HG02678 (cell line): Measurements from ENCODE around the gene GSDME.

Source experiments
- ATAC-seq: cut with Tn5 transposase; IDR thresholded peaks from one replicate; pipeline ENCODE4 v1.9.1; 2021; ENCODE audit warnings: mild to moderate bottlenecking, moderate library complexity; ENCODE audit not compliant: unreplicated experiment

Gene GSDME

DNA sequence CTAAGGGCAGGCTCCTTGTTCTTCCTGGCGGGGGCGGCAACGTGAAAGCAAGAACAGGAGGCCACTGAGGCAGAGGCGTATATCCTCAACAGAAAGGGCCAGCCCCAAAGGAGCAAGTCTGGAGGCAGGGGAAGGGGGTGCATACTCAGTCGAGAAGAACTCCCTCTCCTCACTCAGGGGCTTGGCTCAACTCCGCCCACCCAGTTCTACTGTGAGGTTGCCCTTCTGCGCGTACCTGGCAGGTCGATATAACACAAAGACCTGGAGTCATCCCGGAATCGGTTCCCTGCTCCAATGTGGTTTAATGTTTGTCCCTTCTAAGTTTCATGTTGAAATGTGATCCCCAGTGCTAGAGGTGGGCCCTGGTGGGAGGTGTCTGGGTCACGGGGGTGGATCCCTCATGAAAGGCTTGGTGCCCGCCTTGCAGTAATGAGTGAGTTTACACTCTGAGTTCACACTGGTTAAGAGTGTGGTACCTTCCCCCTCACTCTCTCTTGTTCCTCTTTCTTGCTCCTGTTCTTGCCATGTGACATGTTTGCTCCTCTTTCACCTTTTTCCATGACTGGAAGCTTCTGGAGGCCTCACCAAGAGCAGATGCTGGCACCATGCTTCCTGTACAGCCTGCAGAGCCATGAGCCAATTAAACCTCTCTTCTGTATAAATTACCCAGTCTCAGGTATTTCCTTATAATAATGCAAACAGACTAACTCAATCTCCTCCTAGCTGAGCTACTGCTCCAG is 32.6 kb downstream of the GSDME start:
- no peak for ATAC-seq

DNA sequence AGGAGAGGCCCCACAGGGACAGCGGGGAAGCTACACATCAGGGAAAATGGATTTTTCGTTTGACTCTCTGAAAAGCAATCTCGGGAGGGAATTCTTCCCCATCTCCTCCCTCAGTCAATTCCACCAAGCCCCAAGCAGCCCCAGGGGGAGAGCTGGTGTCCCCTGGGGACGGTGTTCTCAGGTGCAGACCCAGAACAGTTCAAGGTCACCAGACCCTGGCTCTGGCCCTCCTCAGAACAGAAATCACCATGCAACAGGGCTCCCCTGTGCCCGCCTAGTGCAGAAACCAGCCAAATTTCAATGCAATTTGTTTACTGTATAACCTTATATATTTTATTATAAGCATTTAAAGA is 34.1 kb downstream of the GSDME start:
- no peak for ATAC-seq

DNA sequence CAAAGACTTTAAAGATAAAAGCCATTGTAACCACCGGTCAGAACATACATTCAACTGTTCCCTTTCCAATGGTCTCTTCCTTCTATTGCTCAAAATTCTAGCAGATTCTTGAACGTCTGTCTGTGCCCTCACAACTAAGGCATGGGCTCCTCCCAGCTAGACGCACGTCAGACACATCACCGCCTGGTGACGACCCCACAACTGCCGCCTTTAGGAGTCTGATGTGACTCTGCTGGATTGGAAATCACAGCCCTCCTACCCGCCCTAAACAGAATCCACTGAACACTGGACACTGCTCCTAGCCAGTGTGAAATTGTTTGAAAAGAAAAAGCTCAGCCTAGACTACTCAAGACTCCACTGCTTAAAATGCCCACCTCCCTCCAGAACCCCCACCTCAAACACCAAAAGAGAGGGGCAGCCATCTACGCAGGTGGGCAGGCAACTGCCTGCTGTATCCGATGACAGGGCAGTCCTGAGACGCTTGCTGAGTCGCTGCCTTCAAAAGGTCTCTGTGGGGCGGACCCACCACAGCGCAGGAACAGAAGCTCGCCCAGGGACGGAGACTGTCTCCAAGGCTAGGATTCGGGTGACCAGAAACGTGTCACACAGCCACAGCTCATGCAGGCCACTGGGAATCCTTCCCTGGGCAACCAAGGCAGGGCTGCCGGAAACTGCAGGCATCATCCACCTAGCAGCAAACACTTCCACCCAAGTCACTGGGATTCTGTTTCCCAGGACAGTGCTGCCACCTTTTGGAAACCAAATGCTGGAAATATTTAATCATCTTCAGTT is 34.7 kb downstream of the GSDME start:
- ATAC-seq: no peak

DNA sequence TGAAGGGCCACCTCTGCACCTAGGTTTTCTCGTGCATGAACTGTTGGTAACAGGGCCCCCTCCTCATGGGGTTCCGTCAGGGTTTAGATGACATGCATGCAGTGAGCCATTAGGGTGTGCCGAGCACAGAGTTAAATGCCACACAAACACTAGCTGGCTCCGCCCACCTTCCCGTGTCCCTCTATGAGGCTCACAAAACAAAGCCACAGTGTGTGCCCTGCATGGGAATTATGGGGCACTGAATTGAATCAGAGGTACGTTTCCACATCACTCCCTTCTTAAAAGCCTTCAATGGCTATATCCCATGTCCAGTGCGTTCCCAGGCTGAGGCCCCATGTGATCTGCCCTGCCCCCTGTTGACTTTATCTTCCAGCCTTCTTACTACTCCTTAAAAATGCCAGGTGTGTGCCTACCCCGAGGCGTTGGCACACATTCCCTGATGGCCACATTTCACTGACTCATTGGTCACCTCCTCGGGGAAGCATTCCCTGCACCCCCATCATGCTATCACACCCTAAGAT is 35.7 kb downstream of the GSDME start:
- no peak for ATAC-seq

DNA sequence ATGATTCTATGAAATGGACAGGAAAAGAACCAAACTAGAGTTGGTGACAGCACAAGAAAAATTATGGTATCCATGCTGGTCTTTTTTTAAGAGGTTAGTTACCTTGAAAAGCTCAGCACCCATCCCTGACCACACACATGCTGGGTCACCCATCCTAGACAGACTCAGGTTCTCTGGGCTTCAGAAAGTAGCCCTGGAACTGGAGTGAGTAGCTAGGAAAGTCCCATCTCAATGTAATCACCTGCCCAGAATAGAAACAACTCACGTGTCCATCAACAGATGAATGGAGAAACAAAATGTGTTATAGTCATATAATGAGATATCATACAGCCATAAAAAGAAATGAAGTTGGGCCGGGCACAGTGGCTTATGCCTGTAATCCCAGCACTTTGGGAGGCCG is 37.0 kb downstream of the GSDME start:
- ATAC-seq: no peak

DNA sequence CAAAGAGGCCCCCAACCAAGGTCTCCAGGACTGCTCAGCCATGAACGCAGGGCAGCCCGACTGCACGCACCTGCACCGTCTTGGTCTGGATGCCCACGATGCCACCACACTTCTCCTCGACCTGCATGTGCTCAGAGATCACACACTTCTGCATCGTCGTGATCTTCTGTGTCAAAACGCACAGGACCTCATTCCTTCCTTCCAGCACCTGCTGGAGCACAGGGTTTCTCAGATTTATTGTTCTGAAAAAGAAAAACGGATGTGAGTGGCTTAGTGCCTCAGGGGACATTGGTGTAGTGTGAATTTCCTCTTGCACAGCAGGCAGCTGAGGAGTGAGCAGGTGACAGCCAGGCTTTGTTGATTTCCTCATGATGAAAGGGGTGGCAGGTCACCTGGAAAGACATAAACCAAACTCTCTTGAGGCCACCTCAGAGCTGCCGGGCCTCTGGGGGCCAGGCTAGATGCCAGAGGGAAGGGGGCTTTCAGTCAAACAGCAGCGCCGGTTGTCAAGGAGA is 38.2 kb downstream of the GSDME start:
- peak; percentile 71 for ATAC-seq

DNA sequence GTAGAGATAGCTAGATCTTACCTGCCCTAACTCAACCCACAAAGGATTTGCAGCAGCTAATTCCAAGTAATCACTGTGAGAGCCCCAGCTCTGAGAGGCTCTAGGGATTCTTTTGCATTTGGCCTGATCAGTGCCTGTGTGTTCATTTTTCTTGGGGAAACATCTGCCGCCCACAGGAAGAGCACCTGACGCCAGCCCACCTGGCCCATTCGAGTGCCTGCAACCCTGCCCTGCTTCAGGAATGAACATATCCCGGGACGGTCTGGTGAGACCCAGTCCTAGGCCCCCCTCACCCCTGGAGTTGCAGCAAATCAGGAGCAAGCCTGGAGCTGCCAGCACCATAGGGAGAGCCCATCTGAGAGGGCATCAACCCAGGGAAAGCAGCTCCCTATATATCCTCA is 38.8 kb downstream of the GSDME start:
- ATAC-seq: no peak

DNA sequence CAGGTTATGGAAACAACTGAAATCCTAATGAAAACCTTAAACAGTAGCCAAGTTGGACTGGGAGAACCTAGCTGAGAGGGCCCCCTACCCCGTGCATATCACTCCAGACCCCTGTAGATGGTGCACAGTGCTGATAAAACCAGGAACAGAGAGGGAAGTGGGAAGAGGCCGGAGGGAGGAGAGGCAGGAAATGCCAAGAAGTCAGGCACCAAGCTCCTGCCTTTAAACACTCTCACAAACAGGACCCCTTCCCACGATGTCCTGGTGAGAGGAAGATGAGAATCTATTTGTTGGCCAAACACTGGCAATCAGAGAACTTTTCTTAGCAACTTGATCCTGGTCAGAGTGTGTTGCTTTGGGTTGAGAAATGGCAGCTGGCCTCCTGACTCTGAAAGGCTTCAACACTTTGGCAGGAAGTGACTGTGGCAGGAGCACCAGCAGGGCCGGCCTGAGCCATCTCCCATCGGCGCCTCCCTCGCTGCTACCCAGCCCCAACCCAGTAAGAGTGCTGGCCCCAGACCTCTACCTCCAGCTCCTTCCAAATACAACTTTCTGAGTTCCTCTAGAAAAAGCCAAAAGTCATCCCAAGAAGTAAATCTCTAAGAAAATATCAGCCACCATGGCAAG is 39.5 kb downstream of the GSDME start:
- ATAC-seq: no peak

DNA sequence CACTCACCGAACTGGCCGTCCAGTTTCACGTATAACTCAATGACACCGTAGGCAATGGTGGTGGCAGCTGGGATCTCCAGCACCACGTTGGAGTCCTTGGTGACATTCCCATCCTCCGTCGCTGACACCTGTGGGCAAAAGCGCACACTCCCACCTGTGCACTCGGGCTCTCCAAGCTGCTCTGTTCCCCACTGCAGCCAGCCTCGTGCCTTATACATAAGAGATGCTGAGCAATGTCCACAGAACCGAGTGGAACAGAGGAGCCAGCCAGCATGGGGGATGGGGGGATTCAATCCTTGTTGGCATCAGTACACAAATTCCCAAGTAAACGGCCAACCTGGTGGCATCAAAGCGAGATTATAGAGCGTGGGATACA is 40.0 kb downstream of the GSDME start:
- no peak for ATAC-seq

DNA sequence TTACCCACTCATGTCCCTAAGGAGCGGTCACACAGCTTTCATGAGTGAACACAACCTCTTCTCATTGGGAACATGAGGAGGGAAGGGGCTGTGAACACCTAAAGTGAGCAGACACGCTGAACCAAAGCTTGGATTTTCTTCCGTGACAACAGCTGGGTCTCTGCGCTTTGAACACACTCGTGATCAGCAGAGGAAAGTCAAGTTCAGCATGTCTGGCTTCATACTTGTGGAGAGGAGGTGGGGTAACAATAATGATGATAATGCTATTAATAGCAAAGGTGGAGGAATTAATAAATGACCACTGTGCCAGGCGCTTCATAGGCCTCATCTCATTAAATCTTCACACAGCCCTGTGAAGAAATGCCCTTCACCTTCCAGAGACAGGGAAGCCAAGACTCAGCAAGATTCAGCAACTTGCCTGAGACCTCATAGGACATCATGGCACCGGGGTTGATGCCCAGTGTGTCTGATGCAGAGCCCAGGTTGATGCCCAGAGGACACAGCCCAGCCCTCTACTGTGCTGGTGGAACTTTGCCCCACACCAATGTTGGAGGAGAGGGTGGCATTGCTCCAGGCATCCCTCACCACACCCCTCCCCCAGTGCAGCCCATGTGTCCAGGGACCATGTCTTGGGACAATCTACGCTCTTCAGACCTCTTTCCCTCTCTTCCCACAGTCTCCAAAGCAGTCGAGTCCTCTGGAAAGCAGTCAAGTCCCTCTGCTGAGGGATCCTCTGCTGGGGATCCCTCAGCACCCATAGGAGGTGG is 40.6 kb downstream of the GSDME start:
- no peak for ATAC-seq

DNA sequence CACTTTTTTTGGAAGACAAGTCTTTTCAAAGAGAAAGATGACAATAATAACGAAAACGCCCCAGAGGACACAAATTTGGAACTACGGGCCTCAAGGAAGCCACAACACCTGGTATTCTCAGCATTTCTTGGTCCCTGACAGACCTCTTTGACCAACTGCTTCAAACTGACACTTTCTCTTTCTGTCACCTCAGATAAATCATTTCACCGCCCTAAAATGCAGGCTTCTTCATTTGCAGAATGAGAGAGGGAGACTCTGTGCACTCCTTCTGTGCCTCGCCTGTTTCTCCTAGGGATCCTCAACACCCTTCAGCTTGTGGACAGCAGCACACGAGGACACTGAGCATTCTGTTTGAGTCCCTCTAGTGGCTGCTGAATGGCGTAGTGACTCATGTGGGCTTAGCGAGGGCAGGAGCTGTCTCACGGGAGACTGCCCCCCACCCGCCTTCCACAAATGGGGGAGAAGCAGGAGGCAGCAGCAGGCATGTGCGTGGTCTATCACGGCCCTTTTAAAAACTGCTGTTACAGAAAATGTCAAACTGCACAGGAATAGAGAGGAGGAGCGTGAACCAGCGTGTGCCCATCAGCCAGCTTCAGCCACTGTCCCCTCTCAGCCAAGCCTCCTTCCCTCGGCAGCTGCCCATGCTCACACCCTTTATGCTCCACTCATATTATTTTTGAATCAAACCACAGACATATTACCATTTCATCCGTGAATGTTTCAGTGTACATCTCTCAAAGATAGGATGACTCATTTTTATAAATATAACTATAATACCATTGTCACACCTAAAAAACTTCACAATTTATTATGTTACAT is 41.4 kb downstream of the GSDME start:
- ATAC-seq: peak; percentile 61

DNA sequence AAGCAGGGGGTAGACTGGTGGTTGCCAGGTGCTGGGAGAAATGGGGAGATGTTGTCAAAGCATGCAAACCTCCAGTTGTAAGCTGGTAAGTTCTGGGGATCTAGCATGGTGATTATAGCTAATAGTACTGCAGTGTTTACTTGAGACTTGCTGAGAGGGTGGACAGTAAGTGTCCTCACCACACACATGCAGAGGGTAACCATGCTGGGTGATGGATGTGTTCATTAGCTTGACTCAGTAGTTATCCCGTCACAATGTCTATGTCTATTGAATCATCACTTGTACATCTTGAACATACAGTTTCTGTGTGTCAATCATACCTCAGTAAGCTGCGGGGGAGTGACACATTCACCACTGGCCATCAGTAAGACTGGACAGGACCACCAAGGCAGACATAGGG is 42.1 kb downstream of the GSDME start:
- peak; percentile 9 for ATAC-seq

DNA sequence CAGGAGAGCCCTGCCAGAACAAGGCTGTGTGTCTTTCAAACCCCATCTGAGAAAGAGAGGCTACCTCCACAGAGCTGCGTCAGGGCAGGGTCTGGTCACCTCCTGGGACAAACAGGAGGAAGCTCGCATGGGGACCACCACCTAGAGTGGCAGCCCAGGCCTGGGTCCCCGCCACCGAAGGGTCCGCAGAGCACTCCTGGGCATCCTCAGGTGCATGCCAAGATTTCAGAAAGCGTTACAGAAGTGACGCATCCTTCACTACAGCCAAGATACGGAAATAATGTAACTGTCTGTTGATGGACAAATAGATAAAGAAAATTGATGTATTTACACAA is 42.6 kb downstream of the GSDME start:
- ATAC-seq: no peak

DNA sequence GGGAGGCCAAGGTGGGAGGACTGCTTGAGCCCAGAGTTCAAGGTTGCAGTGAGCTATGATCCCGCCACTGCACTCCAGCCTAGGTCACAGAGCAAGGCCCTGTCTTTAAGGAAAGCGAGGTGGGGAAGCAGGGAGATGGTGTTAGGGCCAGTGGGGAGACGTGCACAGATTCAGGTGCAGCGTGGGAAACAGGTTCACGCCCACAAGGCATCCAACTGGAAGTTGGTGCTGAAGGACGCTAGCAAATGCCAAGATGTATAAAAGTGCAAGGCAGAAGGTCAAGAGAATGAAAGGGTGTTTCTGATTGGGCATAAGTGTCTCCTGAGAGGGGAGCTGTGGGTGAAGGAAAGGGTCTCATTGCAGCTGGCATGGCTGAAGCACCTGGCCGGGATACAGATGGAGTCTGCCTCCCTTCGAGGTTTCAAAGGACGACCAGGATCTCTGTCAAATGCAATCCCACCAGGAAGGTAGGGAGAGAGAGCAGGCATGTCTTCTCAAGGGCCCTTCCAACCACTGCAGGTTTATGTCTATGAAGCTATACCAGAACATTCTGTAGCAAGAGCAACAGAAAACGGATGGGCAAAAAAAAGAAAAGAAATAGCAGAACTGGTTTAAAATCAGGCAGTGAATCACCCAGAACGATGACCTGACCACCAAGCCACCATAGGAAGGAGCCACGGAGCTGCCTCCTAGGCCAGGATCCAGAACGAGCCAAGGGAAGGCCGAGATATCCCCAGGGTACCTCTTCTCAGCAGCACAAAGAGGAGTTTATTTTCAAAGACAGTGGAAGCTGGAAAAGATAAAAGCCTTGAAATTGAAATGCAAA is 43.2 kb downstream of the GSDME start:
- no peak for ATAC-seq

DNA sequence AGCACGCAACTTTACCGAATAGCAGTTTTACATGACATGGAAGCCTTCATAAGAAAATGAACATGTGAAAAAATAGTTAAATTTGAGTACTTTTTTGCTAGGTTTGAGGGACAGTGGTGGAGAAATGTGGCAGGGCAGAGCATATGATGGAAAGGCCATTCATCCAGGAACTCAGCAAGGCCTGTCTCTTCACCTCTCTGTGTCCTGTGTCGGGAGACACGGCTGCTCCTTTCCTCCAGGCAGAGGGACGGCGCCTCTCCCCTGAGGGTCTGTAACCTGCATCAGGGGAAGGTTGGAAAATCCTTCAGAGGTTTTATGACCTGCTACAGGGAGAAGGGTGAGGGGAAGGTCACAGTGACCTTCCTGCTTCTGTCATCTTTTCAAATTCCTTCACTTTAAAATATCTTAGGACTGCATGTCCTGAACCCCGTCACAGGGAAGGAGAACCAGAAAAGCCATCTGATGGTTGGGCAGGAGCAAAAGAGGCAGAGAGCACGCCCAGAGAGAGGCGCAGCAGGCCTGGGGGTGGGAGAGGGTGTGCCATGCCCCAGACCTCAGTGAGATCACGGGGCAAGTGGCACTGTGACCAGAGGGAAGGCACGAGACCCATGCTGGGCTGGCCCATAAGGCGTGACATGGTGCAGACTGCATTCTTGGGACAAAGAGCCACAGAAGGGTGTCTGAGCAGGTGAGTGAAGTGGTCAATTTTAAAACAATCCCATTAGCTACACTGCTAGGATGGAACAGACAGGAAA is 44.0 kb downstream of the GSDME start:
- ATAC-seq: no peak

DNA sequence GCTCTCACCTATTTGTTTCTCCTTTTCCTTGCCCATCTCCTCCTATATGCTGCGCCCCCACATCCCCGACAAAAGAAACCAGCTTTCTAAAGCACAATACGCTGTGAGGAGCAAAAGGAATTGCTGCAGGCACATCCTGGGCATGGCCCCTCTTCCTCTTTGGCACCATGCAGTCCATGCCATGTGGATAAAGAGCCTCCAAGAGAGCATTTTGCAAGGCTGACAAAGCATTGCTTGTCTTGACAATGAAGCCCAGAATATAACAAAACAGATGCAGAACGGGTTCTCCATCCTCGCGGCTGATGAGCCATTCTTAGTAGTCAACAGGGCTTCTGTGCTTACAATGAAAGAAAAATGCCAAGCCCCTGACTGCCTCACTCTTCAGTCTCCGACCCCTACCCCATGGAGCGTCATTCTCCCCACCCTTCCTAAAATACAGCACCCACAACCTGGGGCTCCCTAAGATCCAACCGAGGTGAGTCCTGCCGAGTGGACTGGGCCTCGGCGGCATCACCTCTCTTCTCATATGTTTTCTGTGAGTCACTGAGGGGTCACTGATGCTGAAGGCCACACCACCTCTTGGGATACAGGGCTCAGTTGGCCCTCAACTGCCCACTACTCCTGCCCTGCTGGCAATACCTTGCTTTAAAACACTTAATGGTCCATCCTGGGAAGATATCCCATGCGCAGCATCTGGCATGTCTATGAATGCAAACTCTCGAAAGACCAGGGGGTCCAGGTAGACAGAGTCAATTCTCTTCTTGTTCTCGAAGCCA is 47.5 kb downstream of the GSDME start:
- ATAC-seq: no peak

DNA sequence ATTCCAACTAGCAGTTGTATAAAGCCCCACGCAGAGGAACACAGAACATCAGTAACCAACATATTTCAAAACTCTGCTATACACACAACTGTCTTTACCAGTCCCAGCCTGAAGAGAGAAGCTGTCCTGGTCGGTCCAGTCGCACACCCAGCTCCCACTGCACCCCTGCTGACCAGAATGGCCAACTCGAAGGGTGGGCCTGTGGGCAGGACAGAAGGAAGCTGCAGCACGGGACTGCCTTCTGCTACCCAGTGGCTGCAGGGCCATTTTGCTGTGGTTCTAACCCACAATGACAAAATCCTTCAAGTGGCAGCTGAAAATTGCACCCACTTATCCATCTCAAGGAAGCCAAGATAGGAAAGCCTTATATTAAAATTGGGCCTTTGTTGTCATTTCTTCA is 48.2 kb downstream of the GSDME start:
- no peak for ATAC-seq
